ENCODE measurements around the gene XYLT1. TPM values are rescaled to one million over a fixed set of nuclear protein-coding genes. Genes with fewer than 3 reads are reported as not detected.

Gene XYLT1
- total and polyA plus RNA-seq, 10 of the 15 experiments (the other 5 are each of a cell fraction or from before 2014, with no cell fraction given), result 0.88 to 14.8 (median 5.8) TPM

DNA sequence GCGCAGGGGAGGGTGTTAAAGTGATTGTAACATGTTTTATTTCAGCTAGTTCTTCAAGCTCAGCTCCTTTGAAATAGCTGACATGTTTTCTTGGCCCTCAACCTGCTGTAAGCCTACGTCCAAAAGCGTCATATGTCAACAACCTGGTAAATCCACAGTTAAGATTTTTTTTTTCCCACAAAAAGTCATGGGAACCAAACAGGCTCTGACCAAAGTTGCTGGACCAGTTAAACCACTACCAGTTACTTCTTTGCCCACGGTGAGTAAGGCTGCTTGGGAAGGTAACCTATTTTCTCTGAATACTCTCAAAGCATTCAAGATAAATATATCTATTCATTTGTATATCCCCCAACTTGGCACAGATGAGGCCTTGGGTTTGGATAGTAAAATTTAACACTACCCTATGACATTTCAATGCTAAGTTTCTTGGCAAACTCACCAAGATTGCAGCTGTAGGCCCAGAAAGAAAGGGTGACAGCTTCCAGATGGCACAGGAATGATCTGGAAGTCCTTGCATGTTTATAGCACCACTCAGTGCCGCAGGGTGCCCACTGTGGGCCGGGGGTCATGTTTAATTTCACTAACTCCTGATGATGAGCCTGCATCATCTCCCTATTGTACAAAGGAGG is 166.2 kb downstream of the XYLT1 start:
- Histone ChIP-seq H4K20me1 (ENCODE audit: control insufficient read depth, insufficient read depth) (no peaks in the 10 kb centered on the region), H3K9ac (ENCODE audit: control insufficient read depth, insufficient read depth, low read length) (no peak overlapping the region), H3K4me1 (ENCODE audit: control insufficient read depth, insufficient read depth, low read length) (peaks cover 44% of the 10 kb centered on the region), H3K27ac (ENCODE audit: control insufficient read depth, insufficient read depth) (no peak overlapping the region), H2AFZ (ENCODE audit: control insufficient read depth, low read depth, low read length) (no peak overlapping the region), H3K9me3 (replicated peaks; ENCODE audit: control insufficient read depth, insufficient read depth, low read length) (no peaks in the 10 kb centered on the region), H3K4me2 (ENCODE audit: control insufficient read depth, insufficient read depth) (peak overlapping the region; percentile 4; the same call in 1 of the 2 replicates), H3K27me3 (replicated peaks in 1 of 2; ENCODE audit: control insufficient read depth in 2 of 2, insufficient read depth in 2 of 2, low read length in 1 of 2) (no peaks in the 10 kb centered on the region), H3K79me2 (ENCODE audit: control insufficient read depth, insufficient read depth, low read length) (no peaks in the 10 kb centered on the region), H3K36me3 (ENCODE audit: control insufficient read depth in 2 of 2, insufficient read depth in 2 of 2, low read length in 1 of 2) (no peaks in the 10 kb centered on the region), H3K4me3 (no peak overlapping the region)
- ChIA-PET POLR2A (interaction anchor here (0.8 to 1.1 kb wide), 4 partner anchors 24 to 66 kb away, joined by 3 read pairs; no protein-coding TSS in a partner anchor), SMC1A (ENCODE audit: uncharacterized antibody, unreplicated experiment) (interaction anchor here (0.5 to 12.6 kb wide), 8 partner anchors 9 to 169 kb away, joined by 3 to 241 read pairs (median 82); no protein-coding TSS in a partner anchor), RAD21 (ENCODE audit: unreplicated experiment) (interaction anchor here (1.0 to 8.9 kb wide), 10 partner anchors 22 to 161 kb away, joined by 3 to 109 read pairs (median 6); no protein-coding TSS in a partner anchor), CTCF (interaction anchor here (0.6 to 8.2 kb wide), 8 partner anchors 25 to 443 kb away, joined by 3 to 85 read pairs (median 4); no protein-coding TSS in a partner anchor)
- no peak for ATAC-seq
- WGBS (ENCODE audit: insufficient coverage, insufficient replicate concordance, low lambda C conversion rate, missing lambda C conversion rate), result 83% methylated on average over 6 of the region's 6 CpGs
- in situ Hi-C loops (cut with MboI), result loop anchor here (5.0 kb wide), 1 partner anchor 163 kb away; no protein-coding TSS in a partner anchor
- no peak for DNase-seq (ENCODE audit: low read depth, low spot score)
- no peak for FAIRE-seq
- intact Hi-C loops (cut with micrococcal nuclease; ENCODE audit: unreplicated experiment), result loop anchor here (2.0 to 10.0 kb wide), 6 partner anchors 70 to 277 kb away; no protein-coding TSS in a partner anchor
- no TSS peak for BruUV-seq (replicated peaks)
- TF ChIP-seq, protein P1, sequence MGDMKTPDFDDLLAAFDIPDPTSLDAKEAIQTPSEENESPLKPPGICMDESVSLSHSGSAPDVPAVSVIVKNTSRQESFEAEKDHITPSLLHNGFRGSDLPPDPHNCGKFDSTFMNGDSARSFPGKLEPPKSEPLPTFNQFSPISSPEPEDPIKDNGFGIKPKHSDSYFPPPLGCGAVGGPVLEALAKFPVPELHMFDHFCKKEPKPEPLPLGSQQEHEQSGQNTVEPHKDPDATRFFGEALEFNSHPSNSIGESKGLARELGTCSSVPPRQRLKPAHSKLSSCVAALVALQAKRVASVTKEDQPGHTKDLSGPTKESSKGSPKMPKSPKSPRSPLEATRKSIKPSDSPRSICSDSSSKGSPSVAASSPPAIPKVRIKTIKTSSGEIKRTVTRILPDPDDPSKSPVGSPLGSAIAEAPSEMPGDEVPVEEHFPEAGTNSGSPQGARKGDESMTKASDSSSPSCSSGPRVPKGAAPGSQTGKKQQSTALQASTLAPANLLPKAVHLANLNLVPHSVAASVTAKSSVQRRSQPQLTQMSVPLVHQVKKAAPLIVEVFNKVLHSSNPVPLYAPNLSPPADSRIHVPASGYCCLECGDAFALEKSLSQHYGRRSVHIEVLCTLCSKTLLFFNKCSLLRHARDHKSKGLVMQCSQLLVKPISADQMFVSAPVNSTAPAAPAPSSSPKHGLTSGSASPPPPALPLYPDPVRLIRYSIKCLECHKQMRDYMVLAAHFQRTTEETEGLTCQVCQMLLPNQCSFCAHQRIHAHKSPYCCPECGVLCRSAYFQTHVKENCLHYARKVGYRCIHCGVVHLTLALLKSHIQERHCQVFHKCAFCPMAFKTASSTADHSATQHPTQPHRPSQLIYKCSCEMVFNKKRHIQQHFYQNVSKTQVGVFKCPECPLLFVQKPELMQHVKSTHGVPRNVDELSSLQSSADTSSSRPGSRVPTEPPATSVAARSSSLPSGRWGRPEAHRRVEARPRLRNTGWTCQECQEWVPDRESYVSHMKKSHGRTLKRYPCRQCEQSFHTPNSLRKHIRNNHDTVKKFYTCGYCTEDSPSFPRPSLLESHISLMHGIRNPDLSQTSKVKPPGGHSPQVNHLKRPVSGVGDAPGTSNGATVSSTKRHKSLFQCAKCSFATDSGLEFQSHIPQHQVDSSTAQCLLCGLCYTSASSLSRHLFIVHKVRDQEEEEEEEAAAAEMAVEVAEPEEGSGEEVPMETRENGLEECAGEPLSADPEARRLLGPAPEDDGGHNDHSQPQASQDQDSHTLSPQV (IDR thresholded peaks at IDR 0.05), result no peak
- TF ChIP-seq EZH2 (IDR thresholded peaks at IDR 0.05; ENCODE audit: borderline replicate concordance, control insufficient read depth, low read depth, low read length) (no peak), SMC3 (IDR thresholded peaks at IDR 0.05; ENCODE audit: borderline replicate concordance, low read length) (no peak), CHD1 (IDR thresholded peaks at IDR 0.05; ENCODE audit: low read depth, low read length) (no peak), YY1 (IDR thresholded peaks at IDR 0.05; ENCODE audit: low read depth, low read length) (no peak), GATAD2B (conservative IDR thresholded peaks at IDR 0.05; ENCODE audit: low read depth) (no peak), LARP7 (IDR thresholded peaks at IDR 0.05) (no peak), MXI1 (IDR thresholded peaks at IDR 0.05; ENCODE audit: low read depth, low read length) (no peak), BHLHE40 (IDR thresholded peaks at IDR 0.05; ENCODE audit: borderline replicate concordance in 1 of 2, low read depth in 2 of 2, low read length in 1 of 2) (no peak), STAT3 (IDR thresholded peaks at IDR 0.05; ENCODE audit: low read depth, low read length) (no peak), ZNF207 (IDR thresholded peaks at IDR 0.05; ENCODE audit: borderline replicate concordance) (no peak), FOXM1 (IDR thresholded peaks at IDR 0.05; ENCODE audit: low read depth, low read length) (no peak), MEF2A (IDR thresholded peaks at IDR 0.05; ENCODE audit: insufficient read depth, low read depth, low read length) (no peak), ASH2L (IDR thresholded peaks at IDR 0.05; ENCODE audit: borderline replicate concordance, low read depth) (no peak), POLR2AphosphoS5 (IDR thresholded peaks at IDR 0.05; ENCODE audit: low read length) (no peak)
- TF ChIP-seq, protein P2, sequence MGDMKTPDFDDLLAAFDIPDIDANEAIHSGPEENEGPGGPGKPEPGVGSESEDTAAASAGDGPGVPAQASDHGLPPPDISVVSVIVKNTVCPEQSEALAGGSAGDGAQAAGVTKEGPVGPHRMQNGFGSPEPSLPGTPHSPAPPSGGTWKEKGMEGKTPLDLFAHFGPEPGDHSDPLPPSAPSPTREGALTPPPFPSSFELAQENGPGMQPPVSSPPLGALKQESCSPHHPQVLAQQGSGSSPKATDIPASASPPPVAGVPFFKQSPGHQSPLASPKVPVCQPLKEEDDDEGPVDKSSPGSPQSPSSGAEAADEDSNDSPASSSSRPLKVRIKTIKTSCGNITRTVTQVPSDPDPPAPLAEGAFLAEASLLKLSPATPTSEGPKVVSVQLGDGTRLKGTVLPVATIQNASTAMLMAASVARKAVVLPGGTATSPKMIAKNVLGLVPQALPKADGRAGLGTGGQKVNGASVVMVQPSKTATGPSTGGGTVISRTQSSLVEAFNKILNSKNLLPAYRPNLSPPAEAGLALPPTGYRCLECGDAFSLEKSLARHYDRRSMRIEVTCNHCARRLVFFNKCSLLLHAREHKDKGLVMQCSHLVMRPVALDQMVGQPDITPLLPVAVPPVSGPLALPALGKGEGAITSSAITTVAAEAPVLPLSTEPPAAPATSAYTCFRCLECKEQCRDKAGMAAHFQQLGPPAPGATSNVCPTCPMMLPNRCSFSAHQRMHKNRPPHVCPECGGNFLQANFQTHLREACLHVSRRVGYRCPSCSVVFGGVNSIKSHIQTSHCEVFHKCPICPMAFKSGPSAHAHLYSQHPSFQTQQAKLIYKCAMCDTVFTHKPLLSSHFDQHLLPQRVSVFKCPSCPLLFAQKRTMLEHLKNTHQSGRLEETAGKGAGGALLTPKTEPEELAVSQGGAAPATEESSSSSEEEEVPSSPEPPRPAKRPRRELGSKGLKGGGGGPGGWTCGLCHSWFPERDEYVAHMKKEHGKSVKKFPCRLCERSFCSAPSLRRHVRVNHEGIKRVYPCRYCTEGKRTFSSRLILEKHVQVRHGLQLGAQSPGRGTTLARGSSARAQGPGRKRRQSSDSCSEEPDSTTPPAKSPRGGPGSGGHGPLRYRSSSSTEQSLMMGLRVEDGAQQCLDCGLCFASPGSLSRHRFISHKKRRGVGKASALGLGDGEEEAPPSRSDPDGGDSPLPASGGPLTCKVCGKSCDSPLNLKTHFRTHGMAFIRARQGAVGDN (IDR thresholded peaks at IDR 0.05), result no peak

Data from GM12878 (cell line).